Thyroid gland (tissue), 4 donors: Measurements from ENCODE around the gene CD59. TPM values are rescaled to one million over a fixed set of nuclear protein-coding genes. Genes with fewer than 3 reads are reported as not detected.

Source experiments
- DNase-seq, 2 donors: peaks; one replicate each; pipeline ENCODE4 v3.0.0-alpha.2; 2019
- H3K27ac ChIP-seq, 3 donors: fragments of 200-600 bp; sonication (generic); 1 replicate in 2 of 3; 2 replicates in 1 of 3; pipeline ENCODE4 v1.5.1; 2016 to 2019; ENCODE audit warnings: mild to moderate bottlenecking in 1 of 3, moderate library complexity in 1 of 3
- H3K27me3 ChIP-seq: fragments of 200-600 bp; sonication (generic); one replicate; pipeline ENCODE4 v1.5.1; 2019
- H3K36me3 ChIP-seq, 2 donors: fragments of 200-600 bp; sonication (generic); one replicate each; pipeline ENCODE4 v1.5.1; 2016 to 2019
- H3K4me1 ChIP-seq, 2 donors: fragments of 200-600 bp; sonication (generic); one replicate each; pipeline ENCODE4 v1.5.1; 2017 to 2019
- H3K4me3 ChIP-seq, 3 donors: fragments of 200-600 bp; sonication (generic); replicated peaks in 1 of 3; 1 replicate in 2 of 3; 2 replicates in 1 of 3; pipeline ENCODE4 v1.5.1; 2016; ENCODE audit warnings: mild to moderate bottlenecking in 1 of 3
- H3K9me3 ChIP-seq: fragments of 200-600 bp; sonication (generic); one replicate; pipeline ENCODE4 v1.5.1; 2017
- CTCF ChIP-seq, 6 experiments: fragments of 200-600 bp in 3 of 6; fragments of 450-650 bp in 3 of 6; sonication (generic) in 3 of 6; IDR thresholded peaks; one replicate each; pipeline ENCODE4 v1.5.1; 2016 to 2019; ENCODE audit warnings: antibody characterized with exemption in 6 of 6, mild to moderate bottlenecking in 2 of 6, inconsistent platforms in 1 of 6, moderate library complexity in 1 of 6
- POLR2A ChIP-seq, 2 donors: fragments of 450-650 bp; IDR thresholded peaks; one replicate each; pipeline ENCODE4 v1.6.1; 2017; ENCODE audit warnings: antibody characterized with exemption in 2 of 2, mild to moderate bottlenecking in 2 of 2, moderate library complexity in 1 of 2
- WGBS, 2 donors: methylation state at CpG; one replicate each; pipeline ENCODE4 v1.1.5; 2017; 5-methylcytosine and 5-hydroxymethylcytosine counted together
- intact Hi-C: fragments of 100-400 bp; cut with DNase I; formaldehyde crosslinking; loops from one replicate; pipeline ENCODE4 v1.15.1; 2023
- total RNA-seq, 4 donors: library from RNA; depleted of rRNA; stranded (reverse); fragments of >200 nt; gene quantifications; one replicate each; pipeline ENCODE4 v1.2.3, GENCODE V29; 2016

The CD59 gene
- total RNA-seq, 4 donors from 2014 or later = 367 to 562 (median 504) TPM

- DNase-seq = no peak
- Histone ChIP-seq H3K9me3 (no peaks in the 10 kb centered on the region), H3K27me3 (no peaks in the 10 kb centered on the region), H3K4me3 (no peak overlapping the region), H3K36me3 (peaks cover 29 to 40% of the 10 kb centered on the region in 2 donors), H3K27ac (no peak overlapping the region), H3K4me1 (peaks cover 12 to 20% of the 10 kb centered on the region in 2 donors)
- TF ChIP-seq CTCF (IDR thresholded peaks at IDR 0.05) = no peak
- TF ChIP-seq POLR2A (IDR thresholded peaks at IDR 0.05) = no peak
- intact Hi-C loops = no loop called here
- WGBS, 2 donors = 78 to 79% methylated on average over 2 of the region's 2 CpGs
These were observed 17.8 kb downstream of the CD59 start for GRCh38 chr11:33718440-33718839.

- H3K4me3 ChIP-seq = no peak overlapping the region
- no peak for DNase-seq
- no peak overlapping the region for H3K27ac ChIP-seq
- intact Hi-C loops = no loop called here
- H3K27me3 ChIP-seq = no peaks in the 10 kb centered on the region
- no peaks in the 10 kb centered on the region for H3K9me3 ChIP-seq
- TF ChIP-seq POLR2A (IDR thresholded peaks at IDR 0.05) = no peak
- peak in 2 of 6 experiments; percentile 28 to 34 for TF ChIP-seq CTCF (IDR thresholded peaks at IDR 0.05)
- WGBS, 2 donors = 86 to 91% methylated on average over 2 of the region's 2 CpGs
- peaks cover 21 to 46% of the 10 kb centered on the region in 2 donors for H3K36me3 ChIP-seq
- peaks cover 0 to 5% of the 10 kb centered on the region in 2 donors for H3K4me1 ChIP-seq
These were observed 20.0 kb downstream of the CD59 start for GRCh38 chr11:33716243-33716642.

GRCh38 chr11:33713856-33714398, 22.3 kb downstream of the CD59 start:
- DNase-seq = no peak
- 74 to 75% methylated on average over 4 of the region's 4 CpGs for WGBS, 2 donors
- Histone ChIP-seq H3K4me3 (no peak overlapping the region), H3K27ac (no peak overlapping the region), H3K4me1 (peaks cover 0 to 5% of the 10 kb centered on the region in 2 donors), H3K36me3 (peaks cover 29 to 58% of the 10 kb centered on the region in 2 donors), H3K27me3 (no peaks in the 10 kb centered on the region), H3K9me3 (no peaks in the 10 kb centered on the region)
- TF ChIP-seq CTCF (IDR thresholded peaks at IDR 0.05) = no peak
- TF ChIP-seq POLR2A (IDR thresholded peaks at IDR 0.05) = no peak
- intact Hi-C loops = no loop called here

GRCh38 chr11:33713151-33713855, 22.9 kb downstream of the CD59 start:
- TF ChIP-seq POLR2A (IDR thresholded peaks at IDR 0.05) (no peak), CTCF (IDR thresholded peaks at IDR 0.05) (no peak)
- DNase-seq = no peak
- no peaks in the 10 kb centered on the region for H3K27me3 ChIP-seq
- H3K27ac ChIP-seq = no peak overlapping the region
- peaks cover 0 to 5% of the 10 kb centered on the region in 2 donors for H3K4me1 ChIP-seq
- WGBS, 2 donors = 90 to 92% methylated on average over 5 of the region's 5 CpGs
- no peaks in the 10 kb centered on the region for H3K9me3 ChIP-seq
- intact Hi-C loops = no loop called here
- peaks cover 34 to 59% of the 10 kb centered on the region in 2 donors for H3K36me3 ChIP-seq
- H3K4me3 ChIP-seq = no peak overlapping the region

- no peak for TF ChIP-seq POLR2A (IDR thresholded peaks at IDR 0.05)
- TF ChIP-seq CTCF (IDR thresholded peaks at IDR 0.05) = no peak
- Histone ChIP-seq H3K4me1 (peaks cover 0 to 5% of the 10 kb centered on the region in 2 donors), H3K36me3 (peaks cover 34 to 50% of the 10 kb centered on the region in 2 donors), H3K4me3 (no peak overlapping the region), H3K27me3 (no peaks in the 10 kb centered on the region), H3K27ac (no peak overlapping the region), H3K9me3 (no peaks in the 10 kb centered on the region)
- intact Hi-C loops = no loop called here
- WGBS, 2 donors = 91 to 92% methylated on average over 3 of the region's 3 CpGs
- DNase-seq = no peak
These were observed 23.8 kb downstream of the CD59 start for GRCh38 chr11:33712436-33712835.
